HepG2 (cell line): ENCODE measurements around the gene EMC8. TPM values are rescaled to one million over a fixed set of nuclear protein-coding genes. Genes with fewer than 3 reads are reported as not detected.
A peak's percentile ranks its signal among the peaks of the same experiment; 100 is the strongest.

Experiments
- CAMTA2 ChIP-seq: sonication (generic); formaldehyde crosslinking; IDR thresholded peaks from 2 replicates; pipeline ENCODE4 v1.4.0; 2020; ENCODE audit warnings: mild to moderate bottlenecking, missing genetic modification reagents, borderline replicate concordance
- IRF1 ChIP-seq: sonication (generic); formaldehyde crosslinking; IDR thresholded peaks from 2 replicates; pipeline ENCODE4 v1.4.0; 2020; ENCODE audit warnings: low read depth, mild to moderate bottlenecking, missing genetic modification reagents
- KAT7 ChIP-seq: IDR thresholded peaks from 2 replicates; pipeline ENCODE4 v1.6.1; 2018; ENCODE audit warnings: borderline replicate concordance, missing compliant biosample characterization
- PHF21A ChIP-seq: sonication (generic); formaldehyde crosslinking; IDR thresholded peaks from 2 replicates; pipeline ENCODE4 v1.5.0; 2020; ENCODE audit warnings: mild to moderate bottlenecking, missing genetic modification reagents
- PREB ChIP-seq: sonication (generic); formaldehyde crosslinking; IDR thresholded peaks from 2 replicates; pipeline ENCODE4 v1.4.0; 2020; ENCODE audit warnings: missing genetic modification reagents
- SSRP1 ChIP-seq: IDR thresholded peaks from 2 replicates; pipeline ENCODE4 v1.6.1; 2016; ENCODE audit warnings: control low read depth
- TFAP4 ChIP-seq: sonication (generic); IDR thresholded peaks from 2 replicates; pipeline ENCODE4 v1.6.1; 2016; ENCODE audit warnings: low read depth, borderline replicate concordance
- TRIM22 ChIP-seq: fragments of 450-650 bp; IDR thresholded peaks from 2 replicates; pipeline ENCODE4 v1.6.1; 2017
- TSC22D2 ChIP-seq: sonication (generic); formaldehyde crosslinking; IDR thresholded peaks from 2 replicates; pipeline ENCODE4 v1.5.1; 2020; ENCODE audit warnings: missing genetic modification reagents, mild to moderate bottlenecking, borderline replicate concordance
- ZHX1 ChIP-seq: sonication (generic); formaldehyde crosslinking; IDR thresholded peaks from 2 replicates; pipeline ENCODE4 v1.8.1; 2022; ENCODE audit warnings: low read depth, mild to moderate bottlenecking, missing genetic modification reagents
- ZNF207 ChIP-seq: fragments of 450-650 bp; IDR thresholded peaks from 2 replicates; pipeline ENCODE4 v1.6.1; 2016; ENCODE audit warnings: antibody characterized with exemption, borderline replicate concordance
- ZNF44 ChIP-seq: sonication (generic); formaldehyde crosslinking; IDR thresholded peaks from 2 replicates; pipeline ENCODE4 v1.5.1; 2020; ENCODE audit warnings: mild to moderate bottlenecking, missing genetic modification reagents
- ZNF501 ChIP-seq: sonication (generic); formaldehyde crosslinking; IDR thresholded peaks from 2 replicates; pipeline ENCODE4 v1.5.1; 2020; ENCODE audit warnings: mild to moderate bottlenecking, moderate library complexity, missing genetic modification reagents
- ZNF556 ChIP-seq: sonication (generic); formaldehyde crosslinking; IDR thresholded peaks from 2 replicates; pipeline ENCODE4 v1.4.0; 2020; ENCODE audit warnings: mild to moderate bottlenecking, missing genetic modification reagents, borderline replicate concordance
- ZNF646 ChIP-seq: sonication (generic); formaldehyde crosslinking; IDR thresholded peaks from 2 replicates; pipeline ENCODE4 v1.9.0; 2021; ENCODE audit warnings: mild to moderate bottlenecking, missing genetic modification reagents
- polyA plus RNA-seq, 8 experiments: library from polyadenylated mRNA; depleted of rRNA in 3 of 8; stranded (reverse) in 7 of 8; unstranded in 1 of 8; fragments of >200 nt; fragmentation: Illumina TruSeq in 4 of 8; extraction: Trizol in 4 of 8; gene quantifications; 2 replicates each; pipeline versions ENCODE4 v1.2.1 to v1.2.3, GENCODE V29; 2011 to 2016; ENCODE audit warnings: low read depth in 4 of 8, missing spikeins in 1 of 8, mixed read lengths in 1 of 8; ENCODE audit not compliant: insufficient read depth in 1 of 8
- total RNA-seq, 5 experiments: library from RNA; depleted of rRNA; stranded (reverse); fragments of >200 nt; fragmentation: Illumina TruSeq; extraction: Trizol; gene quantifications; 2 replicates each; pipeline ENCODE4 v1.2.3, GENCODE V29; 2016; ENCODE audit warnings: low read depth in 1 of 5

EMC8 gene
- total and polyA plus RNA-seq, 2 of the 13 experiments (the other 11 are each of a cell fraction or from before 2014, with no cell fraction given): 55.0 to 76.0 TPM

GRCh38 chr16:85821390-85822135 lies 22.2 kb upstream of the EMC8 start (continued):
- TF ChIP-seq ZNF646 (CRISPR knock-in tag): no peak
- TF ChIP-seq ZNF44 (CRISPR knock-in tag): no peak
- TF ChIP-seq TFAP4: peak; percentile 68; the same call in 1 of the 2 replicates
- peak; percentile 52; the same call in 1 of the 2 replicates for TF ChIP-seq ZNF556
- no peak for TF ChIP-seq ZNF207
- no peak for TF ChIP-seq TSC22D2 (CRISPR knock-in tag)
- no peak for TF ChIP-seq PHF21A (CRISPR knock-in tag)
- TF ChIP-seq SSRP1: 0 out of 2 replicates have a peak, but pooled peaks have one; percentile 48
- no peak for TF ChIP-seq PREB (CRISPR knock-in tag)
- no peak for TF ChIP-seq IRF1 (CRISPR knock-in tag)
- TF ChIP-seq ZHX1 (CRISPR knock-in tag): no peak
- no peak for TF ChIP-seq TRIM22
- TF ChIP-seq CAMTA2 (CRISPR knock-in tag): no peak
- TF ChIP-seq ZNF501: peak; percentile 79
- no peak for TF ChIP-seq KAT7 (CRISPR knock-in tag)
